GM23338 (cell line): ENCODE results near the gene ULK4. TPM values are rescaled to one million over a fixed set of nuclear protein-coding genes. Genes with fewer than 3 reads are reported as not detected.

Source experiments
- ATAC-seq: fragments of 200-7000 bp; cut with Tn5 transposase; 3 replicates; pipeline ENCODE4 v1.9.1; 2020
- DNase-seq: peaks from one replicate; pipeline ENCODE4 v3.0.0-alpha.2; 2015; ENCODE audit warnings: low spot score
- H2AFZ ChIP-seq: fragments of 200-600 bp; sonication (generic); 2 replicates; pipeline ENCODE4 v1.8.0; 2016; ENCODE audit warnings: antibody characterized with exemption, mild to moderate bottlenecking, moderate library complexity
- H3F3A ChIP-seq: fragments of 200-600 bp; sonication (generic); replicated peaks from 2 replicates; pipeline ENCODE4 v1.8.0; 2017; ENCODE audit warnings: antibody characterized with exemption, mixed run types, low read depth
- H3K27ac ChIP-seq: fragments of 200-600 bp; sonication (generic); 2 replicates; pipeline ENCODE4 v1.6.1; 2016; ENCODE audit warnings: low read depth
- H3K27me3 ChIP-seq: fragments of 200-600 bp; sonication (generic); 2 replicates; pipeline ENCODE4 v1.8.0; 2016; ENCODE audit warnings: mild to moderate bottlenecking, mixed run types, moderate library complexity; ENCODE audit not compliant: insufficient read depth
- H3K36me3 ChIP-seq: fragments of 200-600 bp; sonication (generic); 2 replicates; pipeline ENCODE4 v1.8.0; 2016; ENCODE audit warnings: mild to moderate bottlenecking; ENCODE audit not compliant: insufficient read depth
- H3K4me1 ChIP-seq: fragments of 200-600 bp; sonication (generic); 2 replicates; pipeline ENCODE4 v1.8.0; 2016; ENCODE audit warnings: mild to moderate bottlenecking, moderate library complexity; ENCODE audit not compliant: insufficient read depth
- H3K4me2 ChIP-seq: fragments of 200-600 bp; sonication (generic); 2 replicates; pipeline ENCODE4 v1.7.1; 2017; ENCODE audit warnings: mixed run types
- H3K4me3 ChIP-seq: fragments of 200-600 bp; sonication (generic); 2 replicates; pipeline ENCODE4 v1.6.1; 2016; ENCODE audit warnings: mixed run types
- H3K79me2 ChIP-seq: fragments of 200-600 bp; sonication (generic); replicated peaks from 2 replicates; pipeline ENCODE4 v1.8.0; 2017; ENCODE audit warnings: mild to moderate bottlenecking; ENCODE audit not compliant: insufficient read depth
- H3K9me2 ChIP-seq: fragments of 200-600 bp; sonication (generic); 2 replicates; pipeline ENCODE4 v1.8.0; 2017; ENCODE audit not compliant: insufficient read depth
- H4K20me1 ChIP-seq: fragments of 200-600 bp; sonication (generic); replicated peaks from 2 replicates; pipeline ENCODE4 v1.8.0; 2017; ENCODE audit warnings: mild to moderate bottlenecking; ENCODE audit not compliant: insufficient read depth
- H3K27ac Mint-ChIP-seq: 2 replicates; pipeline ENCODE4 v1.8.0; 2020; ENCODE audit warnings: inconsistent platforms, mild to moderate bottlenecking, moderate library complexity, mixed read lengths
- H3K27me3 Mint-ChIP-seq: 3 replicates; pipeline ENCODE4 v1.8.0; 2022; ENCODE audit warnings: low read depth, mild to moderate bottlenecking, moderate library complexity, mixed read lengths, inconsistent platforms; ENCODE audit not compliant: insufficient read depth, poor library complexity
- H3K36me3 Mint-ChIP-seq: 3 replicates; pipeline ENCODE4 v1.8.0; 2021; ENCODE audit warnings: low read depth, mild to moderate bottlenecking, inconsistent platforms, moderate library complexity, mixed read lengths
- H3K4me1 Mint-ChIP-seq: 3 replicates; pipeline ENCODE4 v1.8.0; 2020; ENCODE audit warnings: mild to moderate bottlenecking, inconsistent platforms, mixed read lengths
- H3K4me3 Mint-ChIP-seq: 3 replicates; pipeline ENCODE4 v1.8.0; 2021; ENCODE audit warnings: moderate library complexity, mild to moderate bottlenecking, inconsistent platforms, mixed read lengths
- H3K9me3 Mint-ChIP-seq: 3 replicates; pipeline ENCODE4 v1.8.0; 2020; ENCODE audit warnings: moderate library complexity, mild to moderate bottlenecking, inconsistent platforms, mixed read lengths
- CREB1 ChIP-seq: fragments of 250-450 bp; sonication (Bioruptor Pico); IDR thresholded peaks from 2 replicates; pipeline ENCODE4 v1.5.0; 2020; ENCODE audit warnings: low read depth, mild to moderate bottlenecking, moderate library complexity
- CTCF ChIP-seq, 2 experiments: fragments of 200-600 bp in 1 of 2; sonication (generic) in 1 of 2; conservative IDR thresholded peaks; 2 replicates each; pipeline versions ENCODE4 v1.5.1 to v1.6.1; 2016 to 2017; ENCODE audit warnings: antibody characterized with exemption in 2 of 2, low read depth in 2 of 2, mild to moderate bottlenecking in 2 of 2, moderate library complexity in 1 of 2
- EZH2 ChIP-seq: fragments of 200-600 bp; sonication (generic); IDR thresholded peaks from one replicate; pipeline ENCODE4 v1.8.0; 2017; ENCODE audit warnings: antibody characterized with exemption, mild to moderate bottlenecking, low read depth; ENCODE audit not compliant: unreplicated experiment
- EZH2phosphoT487 ChIP-seq: fragments of 200-600 bp; sonication (generic); IDR thresholded peaks from one replicate; pipeline ENCODE4 v1.8.1; 2018; ENCODE audit warnings: antibody characterized with exemption; ENCODE audit not compliant: unreplicated experiment
- JUNB ChIP-seq: IDR thresholded peaks from one replicate; pipeline ENCODE4 v1.6.1; 2016; ENCODE audit warnings: antibody characterized with exemption; ENCODE audit not compliant: unreplicated experiment
- NANOG ChIP-seq: IDR thresholded peaks from 2 replicates; pipeline ENCODE4 v1.6.1; 2016; ENCODE audit warnings: antibody characterized with exemption, borderline replicate concordance
- POLR2AphosphoS5 ChIP-seq: IDR thresholded peaks from 2 replicates; pipeline ENCODE4 v1.6.1; 2016; ENCODE audit warnings: antibody characterized with exemption, low read depth
- REST ChIP-seq: IDR thresholded peaks from one replicate; pipeline ENCODE4 v1.6.1; 2018; ENCODE audit warnings: antibody characterized with exemption; ENCODE audit not compliant: unreplicated experiment
- STAT1 ChIP-seq: IDR thresholded peaks from one replicate; pipeline ENCODE4 v1.6.1; 2016; ENCODE audit warnings: antibody characterized with exemption; ENCODE audit not compliant: unreplicated experiment
- ZNF114 ChIP-seq: fragments of 250-450 bp; sonication (Bioruptor Pico); IDR thresholded peaks from 2 replicates; pipeline ENCODE4 v1.5.0; 2020; ENCODE audit warnings: mild to moderate bottlenecking, moderate library complexity
- ZNF331 ChIP-seq: fragments of 250-450 bp; sonication (Bioruptor Pico); IDR thresholded peaks from 2 replicates; pipeline ENCODE4 v1.5.0; 2020; ENCODE audit warnings: low read depth, mild to moderate bottlenecking, moderate library complexity
- polyA plus RNA-seq: library from polyadenylated mRNA; unstranded; fragments of >200 nt; fragmentation: Nextera tagmentation; extraction: Ambion mirVana; gene quantifications from 2 replicates; pipeline ENCODE4 v1.2.1, GENCODE V29; 2016
- total RNA-seq: library from RNA; depleted of rRNA; stranded (reverse); fragments of >200 nt; shearing (Covaris generic); gene quantifications from 2 replicates; pipeline ENCODE4 v1.2.3, GENCODE V29; 2014
- TF ChIP-seq, protein P1 (sequence below): IDR thresholded peaks from 2 replicates; pipeline ENCODE4 v1.6.1; 2016; ENCODE audit warnings: antibody characterized with exemption
- TF ChIP-seq, protein P2 (sequence below): fragments of 250-450 bp; sonication (Bioruptor Pico); IDR thresholded peaks from 2 replicates; pipeline ENCODE4 v1.5.0; 2020; ENCODE audit warnings: mild to moderate bottlenecking, moderate library complexity

The ULK4 gene
- total and polyA plus RNA-seq, 2 experiments from 2014 or later, result 20.8 to 41.4 TPM

DNA sequence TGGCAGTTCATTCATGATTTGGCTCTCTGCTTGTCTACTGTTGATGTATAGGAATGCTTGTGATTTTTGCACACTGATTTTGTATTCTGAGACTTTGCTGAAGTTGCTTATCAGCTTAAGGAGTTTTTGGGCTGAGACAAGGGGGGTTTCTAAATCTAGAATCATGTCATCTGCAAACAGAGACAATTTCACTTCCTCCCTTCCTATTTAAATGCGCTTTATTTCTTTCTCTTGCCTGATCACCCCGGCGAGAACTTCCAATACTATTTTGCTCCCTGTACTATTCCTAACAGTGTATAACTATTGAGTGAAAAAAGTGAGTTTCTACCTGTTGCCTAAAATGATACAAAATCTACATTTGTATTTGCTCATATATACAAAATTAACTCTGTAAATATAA lies 128.3 kb downstream of the ULK4 start:
- Mint-ChIP-seq H3K4me1 (no peaks in the 10 kb centered on the region), H3K36me3 (peaks cover 35% of the 10 kb centered on the region; the same call in 2 of the 3 replicates), H3K4me3 (no peak overlapping the region), H3K27me3 (no peaks in the 10 kb centered on the region), H3K9me3 (peaks cover 27% of the 10 kb centered on the region), H3K27ac (no peak overlapping the region)
- no peak overlapping the region for H3K4me3 ChIP-seq
- H3F3A ChIP-seq, result no peaks in the 10 kb centered on the region
- no peaks in the 10 kb centered on the region; the same call in 1 of the 2 replicates for H3K36me3 ChIP-seq
- no peaks in the 10 kb centered on the region for H3K9me2 ChIP-seq
- no peak for TF ChIP-seq EZH2phosphoT487
- TF ChIP-seq, protein P1, sequence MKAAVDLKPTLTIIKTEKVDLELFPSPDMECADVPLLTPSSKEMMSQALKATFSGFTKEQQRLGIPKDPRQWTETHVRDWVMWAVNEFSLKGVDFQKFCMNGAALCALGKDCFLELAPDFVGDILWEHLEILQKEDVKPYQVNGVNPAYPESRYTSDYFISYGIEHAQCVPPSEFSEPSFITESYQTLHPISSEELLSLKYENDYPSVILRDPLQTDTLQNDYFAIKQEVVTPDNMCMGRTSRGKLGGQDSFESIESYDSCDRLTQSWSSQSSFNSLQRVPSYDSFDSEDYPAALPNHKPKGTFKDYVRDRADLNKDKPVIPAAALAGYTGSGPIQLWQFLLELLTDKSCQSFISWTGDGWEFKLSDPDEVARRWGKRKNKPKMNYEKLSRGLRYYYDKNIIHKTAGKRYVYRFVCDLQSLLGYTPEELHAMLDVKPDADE, result no peak
- no peak for TF ChIP-seq JUNB
- no peak for TF ChIP-seq EZH2
- no peak for TF ChIP-seq CTCF (conservative IDR thresholded peaks at IDR 0.05; ENCODE audit: low read depth in 2 of 2)
- no peak for TF ChIP-seq ZNF331 (CRISPR knock-in tag)
- no peak for TF ChIP-seq STAT1
- TF ChIP-seq REST, result no peak
- TF ChIP-seq CREB1, result no peak
- TF ChIP-seq POLR2AphosphoS5, result no peak
- TF ChIP-seq, protein P2, sequence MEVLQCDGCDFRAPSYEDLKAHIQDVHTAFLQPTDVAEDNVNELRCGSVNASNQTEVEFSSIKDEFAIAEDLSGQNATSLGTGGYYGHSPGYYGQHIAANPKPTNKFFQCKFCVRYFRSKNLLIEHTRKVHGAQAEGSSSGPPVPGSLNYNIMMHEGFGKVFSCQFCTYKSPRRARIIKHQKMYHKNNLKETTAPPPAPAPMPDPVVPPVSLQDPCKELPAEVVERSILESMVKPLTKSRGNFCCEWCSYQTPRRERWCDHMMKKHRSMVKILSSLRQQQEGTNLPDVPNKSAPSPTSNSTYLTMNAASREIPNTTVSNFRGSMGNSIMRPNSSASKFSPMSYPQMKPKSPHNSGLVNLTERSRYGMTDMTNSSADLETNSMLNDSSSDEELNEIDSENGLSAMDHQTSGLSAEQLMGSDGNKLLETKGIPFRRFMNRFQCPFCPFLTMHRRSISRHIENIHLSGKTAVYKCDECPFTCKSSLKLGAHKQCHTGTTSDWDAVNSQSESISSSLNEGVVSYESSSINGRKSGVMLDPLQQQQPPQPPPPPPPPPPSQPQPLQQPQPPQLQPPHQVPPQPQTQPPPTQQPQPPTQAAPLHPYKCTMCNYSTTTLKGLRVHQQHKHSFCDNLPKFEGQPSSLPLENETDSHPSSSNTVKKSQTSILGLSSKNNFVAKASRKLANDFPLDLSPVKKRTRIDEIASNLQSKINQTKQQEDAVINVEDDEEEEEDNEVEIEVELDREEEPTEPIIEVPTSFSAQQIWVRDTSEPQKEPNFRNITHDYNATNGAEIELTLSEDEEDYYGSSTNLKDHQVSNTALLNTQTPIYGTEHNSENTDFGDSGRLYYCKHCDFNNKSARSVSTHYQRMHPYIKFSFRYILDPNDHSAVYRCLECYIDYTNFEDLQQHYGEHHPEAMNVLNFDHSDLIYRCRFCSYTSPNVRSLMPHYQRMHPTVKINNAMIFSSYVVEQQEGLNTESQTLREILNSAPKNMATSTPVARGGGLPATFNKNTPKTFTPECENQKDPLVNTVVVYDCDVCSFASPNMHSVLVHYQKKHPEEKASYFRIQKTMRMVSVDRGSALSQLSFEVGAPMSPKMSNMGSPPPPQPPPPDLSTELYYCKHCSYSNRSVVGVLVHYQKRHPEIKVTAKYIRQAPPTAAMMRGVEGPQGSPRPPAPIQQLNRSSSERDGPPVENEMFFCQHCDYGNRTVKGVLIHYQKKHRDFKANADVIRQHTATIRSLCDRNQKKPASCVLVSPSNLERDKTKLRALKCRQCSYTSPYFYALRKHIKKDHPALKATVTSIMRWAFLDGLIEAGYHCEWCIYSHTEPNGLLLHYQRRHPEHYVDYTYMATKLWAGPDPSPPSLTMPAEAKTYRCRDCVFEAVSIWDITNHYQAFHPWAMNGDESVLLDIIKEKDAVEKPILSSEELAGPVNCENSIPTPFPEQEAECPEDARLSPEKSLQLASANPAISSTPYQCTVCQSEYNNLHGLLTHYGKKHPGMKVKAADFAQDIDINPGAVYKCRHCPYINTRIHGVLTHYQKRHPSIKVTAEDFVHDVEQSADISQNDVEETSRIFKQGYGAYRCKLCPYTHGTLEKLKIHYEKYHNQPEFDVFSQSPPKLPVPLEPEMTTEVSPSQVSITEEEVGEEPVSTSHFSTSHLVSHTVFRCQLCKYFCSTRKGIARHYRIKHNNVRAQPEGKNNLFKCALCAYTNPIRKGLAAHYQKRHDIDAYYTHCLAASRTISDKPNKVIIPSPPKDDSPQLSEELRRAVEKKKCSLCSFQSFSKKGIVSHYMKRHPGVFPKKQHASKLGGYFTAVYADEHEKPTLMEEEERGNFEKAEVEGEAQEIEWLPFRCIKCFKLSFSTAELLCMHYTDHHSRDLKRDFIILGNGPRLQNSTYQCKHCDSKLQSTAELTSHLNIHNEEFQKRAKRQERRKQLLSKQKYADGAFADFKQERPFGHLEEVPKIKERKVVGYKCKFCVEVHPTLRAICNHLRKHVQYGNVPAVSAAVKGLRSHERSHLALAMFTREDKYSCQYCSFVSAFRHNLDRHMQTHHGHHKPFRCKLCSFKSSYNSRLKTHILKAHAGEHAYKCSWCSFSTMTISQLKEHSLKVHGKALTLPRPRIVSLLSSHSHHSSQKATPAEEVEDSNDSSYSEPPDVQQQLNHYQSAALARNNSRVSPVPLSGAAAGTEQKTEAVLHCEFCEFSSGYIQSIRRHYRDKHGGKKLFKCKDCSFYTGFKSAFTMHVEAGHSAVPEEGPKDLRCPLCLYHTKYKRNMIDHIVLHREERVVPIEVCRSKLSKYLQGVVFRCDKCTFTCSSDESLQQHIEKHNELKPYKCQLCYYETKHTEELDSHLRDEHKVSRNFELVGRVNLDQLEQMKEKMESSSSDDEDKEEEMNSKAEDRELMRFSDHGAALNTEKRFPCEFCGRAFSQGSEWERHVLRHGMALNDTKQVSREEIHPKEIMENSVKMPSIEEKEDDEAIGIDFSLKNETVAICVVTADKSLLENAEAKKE (CRISPR knock-in tag), result no peak
- no peak for TF ChIP-seq NANOG
- TF ChIP-seq ZNF114 (CRISPR knock-in tag), result no peak
- DNase-seq (no peak), ATAC-seq (no peak)
- H3K79me2 ChIP-seq, result no peaks in the 10 kb centered on the region
- no peaks in the 10 kb centered on the region for H4K20me1 ChIP-seq
- no peak overlapping the region for H3K4me2 ChIP-seq
- no peaks in the 10 kb centered on the region for H3K4me1 ChIP-seq
- no peaks in the 10 kb centered on the region for H3K27me3 ChIP-seq
- no peak overlapping the region for H2AFZ ChIP-seq
- no peak overlapping the region for H3K27ac ChIP-seq
